ENCODE results near the gene IL4R.
"Not testable (repeated sequence)": the region's sequence is repeated elsewhere in the genome, so short reads cannot be mapped to it uniquely, and the experiment has no call there.

IL4R gene

GRCh38 chr16:27313422-27314160 lies at the start of gene IL4R:
TSS of gene IL4R (plus strand) at chr16:27313974. CDS start at chr16:27340204, 26,230 bp downstream.
- DNase-seq: peak; percentile 51

DNA sequence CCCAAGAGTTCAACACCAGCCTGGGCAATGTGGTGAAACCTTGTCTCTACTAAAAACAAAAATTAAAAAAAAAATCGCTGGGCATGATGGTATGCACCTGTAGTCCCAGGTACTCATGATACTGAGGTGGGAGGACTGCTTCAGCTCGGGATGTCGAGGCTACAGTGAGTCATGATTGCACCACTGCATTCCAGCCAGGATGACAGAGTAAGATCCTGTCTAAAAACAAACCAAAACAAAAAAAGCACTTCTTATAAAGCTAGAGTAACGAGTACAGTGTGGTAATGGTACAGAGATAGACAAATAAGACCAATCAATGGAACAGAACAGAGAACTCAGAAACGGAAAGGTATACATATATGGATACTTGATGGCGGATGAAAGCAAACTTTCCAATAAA lies 49.6 kb upstream of the IL4R start:
- DNase-seq: no peak

DNA sequence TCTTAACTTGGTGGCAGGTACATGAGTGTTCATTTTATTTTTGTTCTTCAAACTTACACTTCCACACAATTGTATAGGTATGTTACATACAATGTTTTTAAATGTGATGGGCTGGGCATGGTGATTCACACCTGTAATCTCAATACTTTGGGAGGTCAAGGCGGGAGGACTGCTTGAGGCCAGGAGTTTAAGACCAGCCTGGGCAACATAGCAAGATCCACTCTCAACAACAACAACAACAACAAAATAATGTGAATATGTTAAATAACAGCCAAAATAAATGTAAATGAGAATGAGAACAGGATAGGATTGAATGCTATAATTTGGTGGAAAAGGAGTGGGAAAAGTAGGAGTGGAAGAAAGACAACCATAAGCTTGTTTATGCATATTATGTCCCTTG lies 47.8 kb upstream of the IL4R start:
- no peak for DNase-seq

GRCh38 chr16:27267037-27267677 lies 46.6 kb upstream of the IL4R start:
- no peak for DNase-seq

- peak; percentile 97 for DNase-seq
Observed at GRCh38 chr16:27268376-27269299, 45.1 kb upstream of the IL4R start, which contains the start of gene NSMCE1. TSS of gene NSMCE1 (minus strand) at chr16:27268772. CDS start at chr16:27257570, 11,202 bp downstream.

- no peak for DNase-seq
Observed at GRCh38 chr16:27269300-27270150, 44.2 kb upstream of the IL4R start.

DNA sequence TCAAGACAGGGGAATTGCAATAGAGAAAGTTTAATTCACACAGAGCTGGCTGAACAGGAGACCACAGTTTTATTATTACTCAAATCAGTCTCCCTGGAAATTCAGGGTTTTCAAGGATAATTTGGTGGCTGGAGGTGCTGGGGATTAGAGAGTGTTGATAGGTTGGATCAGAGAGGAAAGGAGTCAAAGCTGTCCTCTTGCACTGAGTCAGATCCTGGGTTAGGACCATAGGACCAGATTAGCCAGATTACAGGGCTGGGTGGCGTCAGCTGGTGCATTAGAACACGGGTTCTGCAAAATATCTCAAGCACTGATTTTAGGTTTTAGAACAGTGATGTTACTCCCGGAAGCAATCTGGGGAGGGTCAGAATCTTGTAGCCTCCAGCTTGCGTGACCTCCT lies 43.4 kb upstream of the IL4R start:
- DNase-seq: no peak

GRCh38 chr16:27272076-27272475 lies 41.7 kb upstream of the IL4R start:
- DNase-seq: no peak

DNA sequence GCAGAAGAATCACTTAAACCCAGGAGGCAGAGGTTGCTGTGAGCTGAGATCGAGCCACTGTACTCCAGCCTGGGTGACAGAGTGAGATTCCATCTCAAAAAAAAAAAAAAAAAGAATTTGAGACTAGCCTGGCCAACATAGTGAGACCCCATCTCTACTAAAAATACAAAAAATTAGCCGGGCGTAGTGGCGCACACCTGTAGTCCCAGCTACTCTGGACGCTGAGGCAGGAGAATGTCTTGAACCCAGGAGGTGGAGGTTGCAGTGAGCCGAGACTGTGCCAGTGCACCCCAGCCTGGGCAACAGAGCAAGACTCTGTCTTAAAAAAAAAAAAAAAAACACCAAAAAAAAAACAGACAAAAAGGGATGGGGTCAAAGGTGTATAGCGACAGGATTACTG lies 41.1 kb upstream of the IL4R start:
- not testable (repeated sequence) for DNase-seq

DNA sequence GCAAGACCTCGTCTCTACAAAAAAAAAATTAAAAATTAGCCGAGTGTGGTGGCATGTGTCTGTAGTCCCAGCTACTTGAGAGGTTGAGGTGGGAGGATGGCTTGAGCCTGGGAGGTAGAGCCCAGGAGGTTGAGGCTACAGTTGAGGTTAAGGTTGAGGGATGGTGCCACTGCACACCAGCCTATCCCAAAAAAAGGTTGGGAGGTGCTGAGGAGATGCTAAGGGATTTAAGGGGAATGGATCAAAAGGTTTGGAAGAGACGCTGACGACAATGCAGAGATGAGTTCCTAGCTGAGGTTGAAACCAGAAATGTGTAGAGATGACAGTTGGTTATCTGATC lies 40.5 kb upstream of the IL4R start:
- DNase-seq: no peak

- DNase-seq: no peak
Observed at GRCh38 chr16:27273670-27274423, 39.9 kb upstream of the IL4R start.

- not testable (repeated sequence) for DNase-seq
Observed at GRCh38 chr16:27274424-27274874, 39.3 kb upstream of the IL4R start.

GRCh38 chr16:27275394-27275793 lies 38.4 kb upstream of the IL4R start:
- DNase-seq: no peak

- no peak for DNase-seq
Observed at GRCh38 chr16:27281243-27281642, 32.5 kb upstream of the IL4R start.

DNA sequence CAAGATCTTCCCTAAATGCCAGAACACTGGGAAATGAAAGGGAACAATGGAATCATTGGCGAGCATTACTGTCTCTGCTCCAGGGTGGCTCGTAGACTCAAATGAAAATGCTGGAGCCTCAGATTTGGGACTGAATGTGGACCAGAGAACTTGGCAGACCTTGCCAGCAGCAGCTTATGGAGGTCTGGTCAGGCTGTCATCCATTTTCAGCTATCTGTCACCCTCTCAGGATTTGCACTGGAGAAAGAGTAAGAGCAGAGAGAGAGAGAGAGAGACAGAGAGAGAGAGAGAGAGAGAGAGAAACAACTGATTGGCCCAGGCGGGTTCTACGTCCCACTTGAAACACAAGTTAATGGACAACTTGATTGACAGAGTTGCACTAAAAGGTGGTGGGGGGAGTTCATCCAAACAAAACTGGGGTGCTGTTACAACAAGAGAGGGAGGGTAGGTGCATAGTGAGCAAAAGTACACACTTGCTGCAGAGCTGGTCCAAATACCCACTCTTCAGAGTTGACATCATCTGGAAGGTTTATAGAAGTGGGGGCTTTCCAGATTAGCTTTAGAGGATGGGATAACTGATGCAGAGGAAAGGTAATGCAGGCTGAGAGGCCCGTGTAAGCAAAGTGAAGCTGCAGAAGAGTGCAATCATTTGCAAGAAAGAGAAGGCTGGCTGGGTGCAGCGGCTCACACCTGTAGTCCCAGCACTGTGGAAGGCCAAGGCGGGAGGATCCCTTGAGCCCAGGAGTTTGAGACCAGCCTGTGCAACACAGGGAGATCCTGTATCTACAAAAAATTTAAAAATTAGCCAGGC lies 28.7 kb upstream of the IL4R start:
- no peak for DNase-seq

DNA sequence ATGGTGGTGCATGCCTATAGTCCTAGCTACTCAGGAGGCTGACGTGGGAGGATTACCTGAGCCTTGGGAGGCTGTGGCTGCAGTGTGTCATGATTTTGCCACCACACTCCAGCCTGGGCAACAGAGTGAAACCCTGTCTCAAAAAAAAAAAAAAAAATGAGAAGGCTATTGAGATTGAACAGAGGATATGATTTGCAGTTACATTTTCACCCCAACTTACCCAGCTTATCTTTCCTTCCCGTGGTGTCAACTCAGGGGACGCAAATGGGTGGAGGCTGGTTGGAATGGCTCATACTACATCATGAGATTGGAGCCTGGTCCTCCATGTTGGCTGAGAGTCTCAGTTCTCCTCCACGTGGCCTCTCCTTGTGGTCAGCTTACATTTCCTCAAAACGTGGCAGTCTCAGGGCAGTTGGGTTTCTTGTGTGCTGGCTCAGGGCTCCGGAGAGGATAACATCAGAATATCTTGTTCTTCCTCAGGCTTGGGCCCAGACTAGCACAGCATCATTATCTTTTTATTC lies 28.0 kb upstream of the IL4R start:
- peak; percentile 73 for DNase-seq

DNA sequence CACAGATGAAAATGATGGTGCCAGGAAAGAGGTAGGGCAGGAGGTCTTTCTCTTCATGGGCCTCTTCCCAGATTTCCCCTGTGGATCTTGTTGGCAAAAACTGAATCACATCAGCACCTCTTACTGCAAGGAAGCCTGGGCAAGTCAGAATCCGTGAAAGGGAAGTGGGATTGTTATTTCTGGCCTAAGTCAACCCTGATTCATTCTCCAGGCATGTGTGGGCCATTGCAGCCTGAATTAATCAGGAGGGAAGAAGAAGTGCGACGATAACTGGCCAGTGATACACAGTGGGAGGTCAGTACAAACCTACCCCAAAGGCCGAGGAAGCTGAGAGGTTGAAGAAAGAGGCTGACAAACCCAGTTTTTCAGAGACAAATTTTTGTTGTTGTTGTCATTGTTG lies 27.3 kb upstream of the IL4R start:
- DNase-seq: no peak

DNA sequence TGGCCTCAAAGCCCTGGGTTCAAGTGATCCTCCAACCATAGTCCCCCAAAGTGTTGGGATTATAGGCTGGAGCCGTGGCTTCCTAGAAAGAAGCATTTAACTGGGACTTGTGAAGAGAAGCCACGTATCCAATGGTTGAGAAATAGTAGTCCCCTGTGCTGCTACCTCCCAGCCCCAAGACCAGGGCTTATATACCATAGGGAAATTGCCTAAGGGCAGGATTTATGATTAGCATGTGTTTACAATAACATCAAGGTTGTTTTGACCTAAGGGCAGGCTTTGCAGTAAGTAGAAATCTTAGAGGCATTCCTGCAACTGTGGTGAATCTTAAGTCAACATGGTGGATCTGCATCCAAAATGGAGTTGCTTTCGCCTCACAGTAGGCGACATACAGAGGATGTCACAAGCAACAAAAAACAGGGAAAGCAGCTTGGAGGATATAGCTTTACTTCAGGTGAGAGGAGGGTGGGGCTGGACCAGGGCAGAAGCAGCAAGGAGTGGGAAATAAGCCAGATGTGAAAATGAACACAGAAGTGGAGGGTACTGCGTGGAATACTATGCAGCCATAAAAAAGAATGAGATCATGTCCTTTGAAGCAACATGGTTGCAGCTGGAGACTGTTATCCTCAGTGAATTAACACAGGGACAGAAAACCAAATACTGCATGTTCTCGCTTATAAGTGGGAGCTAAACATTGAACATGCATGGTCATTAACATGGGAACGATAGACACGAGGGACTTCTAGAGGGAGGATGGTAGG lies 26.5 kb upstream of the IL4R start:
- no peak for DNase-seq

DNA sequence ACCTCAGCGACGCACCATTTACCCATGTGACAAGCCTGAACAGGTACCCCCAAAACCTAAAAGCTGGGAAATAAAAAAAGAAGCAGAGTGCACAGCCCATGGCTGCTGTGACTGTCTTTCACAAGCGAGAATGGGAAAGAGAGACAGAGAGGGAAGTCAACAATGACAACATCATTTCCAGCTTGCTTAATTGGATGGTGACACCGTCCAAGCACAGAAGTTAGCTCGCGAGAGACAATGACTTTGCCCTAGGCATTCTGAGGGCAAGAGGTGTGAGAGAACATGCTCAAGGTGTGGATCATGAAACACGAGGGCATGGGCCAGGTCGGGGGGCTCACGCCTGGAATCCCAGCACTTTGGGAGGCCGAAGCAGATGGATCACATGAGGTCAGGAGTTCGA lies 25.9 kb upstream of the IL4R start:
- DNase-seq: no peak

GRCh38 chr16:27288313-27288712 lies 25.5 kb upstream of the IL4R start:
- not testable (repeated sequence) for DNase-seq

All from hematopoietic multipotent progenitor cell treated with erythropoietin and hydrocortisone succinate and interleukin-3 and kit ligand, for 8 days (in vitro differentiated cells).